Measurements from ENCODE around the gene HAPSTR1. TPM values are rescaled to one million over a fixed set of nuclear protein-coding genes. Genes with fewer than 3 reads are reported as not detected.

HAPSTR1 gene
- polyA plus RNA-seq, 2 of the 4 experiments (the other 2 are of a cell fraction), result 22.4 to 36.9 TPM

- ChIA-PET CTCF (interaction anchor here (0.7 to 1.9 kb wide), 7 partner anchors 9 to 1046 kb away, joined by 3 to 6 read pairs (median 4); partner anchors contain the start of gene GRIN2A), POLR2A (interaction anchor here (0.6 kb wide), 1 partner anchor 117 kb away, joined by 3 read pairs; no protein-coding TSS in a partner anchor)
- FAIRE-seq (no peak), ATAC-seq (no peak), DNase-seq (ENCODE audit: low read depth in 1 of 2, low spot score in 1 of 2) (no peak)
- Histone ChIP-seq H3K4me2 (no peak overlapping the region), H3K9me3 (no peaks in the 10 kb centered on the region), H3K27ac (no peak overlapping the region), H3K4me1 (peaks cover 8% of the 10 kb centered on the region; the same call in 1 of the 3 replicates), H3K4me3 (no peak overlapping the region)
- TF ChIP-seq MYC (IDR thresholded peaks at IDR 0.05; ENCODE audit: borderline replicate concordance, low read length) (no peak), BHLHE40 (IDR thresholded peaks at IDR 0.05; ENCODE audit: low read depth, low read length) (no peak), NFE2L2 (conservative IDR thresholded peaks at IDR 0.05; ENCODE audit: low read length) (no peak), EP300 (IDR thresholded peaks at IDR 0.05) (no peak), E2F6 (IDR thresholded peaks at IDR 0.05; ENCODE audit: borderline replicate concordance, low read depth) (no peak), ZSCAN20 (CRISPR knock-in tag; IDR thresholded peaks at IDR 0.05) (no peak), EHMT2 (IDR thresholded peaks at IDR 0.05; ENCODE audit: low read depth) (no peak), ATOH8 (CRISPR knock-in tag; IDR thresholded peaks at IDR 0.05; ENCODE audit: low read depth) (no peak), CEBPB (IDR thresholded peaks at IDR 0.05) (no peak), MAZ (IDR thresholded peaks at IDR 0.05; ENCODE audit: borderline replicate concordance, low read depth, low read length) (no peak), HOXB5 (CRISPR knock-in tag; IDR thresholded peaks at IDR 0.05) (no peak), RAD21 (conservative IDR thresholded peaks at IDR 0.05 in 1 of 2, IDR thresholded peaks at IDR 0.05 in 1 of 2) (no peak), HEYL (CRISPR knock-in tag; IDR thresholded peaks at IDR 0.05) (no peak), FOSL2 (IDR thresholded peaks at IDR 0.05) (no peak), FOSL2 (CRISPR knock-in tag; IDR thresholded peaks at IDR 0.05) (no peak), CTCF (IDR thresholded peaks at IDR 0.05) (no peak), JUN (IDR thresholded peaks at IDR 0.05) (no peak), POLR2AphosphoS2 (conservative IDR thresholded peaks at IDR 0.05; ENCODE audit: low read length) (no peak), HOXA7 (CRISPR knock-in tag; IDR thresholded peaks at IDR 0.05) (no peak)
- TF ChIP-seq, protein P1, sequence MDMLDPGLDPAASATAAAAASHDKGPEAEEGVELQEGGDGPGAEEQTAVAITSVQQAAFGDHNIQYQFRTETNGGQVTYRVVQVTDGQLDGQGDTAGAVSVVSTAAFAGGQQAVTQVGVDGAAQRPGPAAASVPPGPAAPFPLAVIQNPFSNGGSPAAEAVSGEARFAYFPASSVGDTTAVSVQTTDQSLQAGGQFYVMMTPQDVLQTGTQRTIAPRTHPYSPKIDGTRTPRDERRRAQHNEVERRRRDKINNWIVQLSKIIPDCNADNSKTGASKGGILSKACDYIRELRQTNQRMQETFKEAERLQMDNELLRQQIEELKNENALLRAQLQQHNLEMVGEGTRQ (IDR thresholded peaks at IDR 0.05), result no peak
- WGBS (ENCODE audit: missing lambda C conversion rate), result 59% methylated on average over 8 of the region's 8 CpGs
These were observed 44.4 kb downstream of the HAPSTR1 start for GRCh38 chr16:9135797-9136196.

DNA sequence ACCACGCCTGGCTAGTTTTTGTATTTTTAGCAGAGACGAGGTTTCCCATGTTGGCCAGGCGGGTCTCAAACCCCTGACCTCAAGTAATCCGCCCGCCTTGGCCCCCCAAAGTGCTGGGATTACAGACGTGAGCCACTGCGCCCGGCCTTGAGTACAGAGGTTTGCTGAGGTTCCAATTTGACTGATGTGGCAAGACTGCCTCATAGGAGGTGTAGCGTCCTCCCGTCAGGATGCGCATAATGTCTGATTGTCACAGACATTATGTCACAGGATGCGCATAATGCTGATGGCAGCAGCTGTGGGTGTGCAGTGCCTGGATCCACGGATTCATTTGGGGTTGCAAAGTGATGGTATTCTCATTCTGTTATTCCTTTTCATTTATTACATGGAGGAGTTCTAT lies 45.2 kb downstream of the HAPSTR1 start:
- ATAC-seq (no peak), FAIRE-seq (no peak), DNase-seq (ENCODE audit: low read depth in 1 of 2, low spot score in 1 of 2) (no peak)
- TF ChIP-seq EHF (CRISPR knock-in tag; IDR thresholded peaks at IDR 0.05) (no peak), KDM5A (IDR thresholded peaks at IDR 0.05) (no peak), EP300 (IDR thresholded peaks at IDR 0.05) (no peak), JUNB (IDR thresholded peaks at IDR 0.05) (no peak)
- TF ChIP-seq, protein P1 (IDR thresholded peaks at IDR 0.05), result no peak
- ChIA-PET POLR2A (no interaction called here), CTCF (interaction anchor here (1.0 to 3.1 kb wide), 2 partner anchors 200 to 471 kb away, joined by 4 to 10 read pairs; no protein-coding TSS in a partner anchor)
- H3K4me3 ChIP-seq, result no peak overlapping the region
- H3K4me2 ChIP-seq, result no peak overlapping the region
- peaks cover 8% of the 10 kb centered on the region; the same call in 1 of the 3 replicates for H3K4me1 ChIP-seq
- 84% methylated on average over 13 of the region's 13 CpGs for WGBS (ENCODE audit: missing lambda C conversion rate)
- no peak overlapping the region for H3K27ac ChIP-seq
- no peaks in the 10 kb centered on the region for H3K9me3 ChIP-seq

Measured in A549 (cell line).